Caco-2 (cell line): ENCODE data around the gene C1QC. TPM values are rescaled to one million over a fixed set of nuclear protein-coding genes. Genes with fewer than 3 reads are reported as not detected.
"Not testable (repeated sequence)": the region's sequence is repeated elsewhere in the genome, so short reads cannot be mapped to it uniquely, and the experiment has no call there.

ENCODE experiments used
- BruUV-seq: library from RNA; stranded (reverse); fragments of 400-500 nt; replicated peaks from 2 replicates; lab custom pipeline; 2021; lab: Mats Ljungman, UMichigan
- CTCF ChIA-PET: fragments of 300-600 bp; sonication (Branson Sonifier 250); formaldehyde crosslinking; loops from one replicate; lab custom pipeline; 2022; ENCODE audit warnings: antibody characterized with exemption; lab: Charles Lee
- POLR2A ChIA-PET: fragments of 300-600 bp; sonication (Branson Sonifier 250); formaldehyde crosslinking; loops from one replicate; lab custom pipeline; 2022; ENCODE audit warnings: antibody characterized with exemption; lab: Charles Lee
- DNase-seq, 2 experiments: peaks; one replicate each; pipeline versions ENCODE4 v3.0.0 to v3.0.0-alpha.2; 2020 to 2022
- H3K27me3 ChIP-seq: replicated peaks from 2 replicates; pipeline ENCODE4 v1.6.0; 2011; ENCODE audit warnings: low read length; ENCODE audit not compliant: control insufficient read depth, insufficient read depth
- H3K36me3 ChIP-seq: 2 replicates; pipeline ENCODE4 v1.5.1; 2011; ENCODE audit warnings: low read length; ENCODE audit not compliant: control insufficient read depth, insufficient read depth
- H3K4me1 ChIP-seq: fragments of 250-450 bp; sonication (Bioruptor Pico); 2 replicates; pipeline ENCODE4 v1.5.1; 2020; ENCODE audit warnings: mild to moderate bottlenecking
- H3K4me3 ChIP-seq: 2 replicates; pipeline ENCODE4 v1.5.1; 2011; ENCODE audit warnings: low read depth, mild to moderate bottlenecking, control low read depth, low read length
- H3K9me3 ChIP-seq: fragments of 250-450 bp; sonication (Bioruptor Pico); 2 replicates; pipeline ENCODE4 v1.5.1; 2020; ENCODE audit warnings: mild to moderate bottlenecking, moderate library complexity
- H3K27ac Mint-ChIP-seq: one replicate; pipeline ENCODE4 v1.8.0; 2022; ENCODE audit warnings: mixed read lengths; ENCODE audit not compliant: unreplicated experiment
- H3K27me3 Mint-ChIP-seq: one replicate; pipeline ENCODE4 v1.8.0; 2022; ENCODE audit warnings: mixed read lengths; ENCODE audit not compliant: insufficient read depth, unreplicated experiment
- H3K36me3 Mint-ChIP-seq: one replicate; pipeline ENCODE4 v1.8.0; 2022; ENCODE audit warnings: mild to moderate bottlenecking, mixed read lengths; ENCODE audit not compliant: insufficient read depth, unreplicated experiment
- H3K4me1 Mint-ChIP-seq: one replicate; pipeline ENCODE4 v1.8.0; 2022; ENCODE audit warnings: low read depth, mixed read lengths; ENCODE audit not compliant: unreplicated experiment
- H3K4me3 Mint-ChIP-seq: one replicate; pipeline ENCODE4 v1.8.0; 2022; ENCODE audit warnings: mild to moderate bottlenecking, moderate library complexity, mixed read lengths; ENCODE audit not compliant: unreplicated experiment
- H3K9me3 Mint-ChIP-seq: one replicate; pipeline ENCODE4 v1.8.0; 2022; ENCODE audit warnings: mixed read lengths; ENCODE audit not compliant: unreplicated experiment
- intact Hi-C: fragments of 100-400 bp; cut with micrococcal nuclease; formaldehyde crosslinking; loops from one replicate; pipeline ENCODE4 v1.10.0; 2022; ENCODE audit not compliant: unreplicated experiment
- total RNA-seq: library from RNA; stranded (reverse); gene quantifications from 2 replicates; pipeline ENCODE4 v1.2.3, GENCODE V29; 2022
- TF ChIP-seq, protein P1 (sequence below), 2 experiments: fragments of 200-600 bp in 1 of 2; IDR thresholded peaks; 1 replicate in 1 of 2; 2 replicates in 1 of 2; pipeline versions ENCODE4 v1.5.1 to v1.8.0; 2011 to 2022; ENCODE audit warnings: antibody characterized with exemption in 1 of 2, control low read depth in 1 of 2, inconsistent platforms in 1 of 2, low read depth in 1 of 2, low read length in 1 of 2, mild to moderate bottlenecking in 1 of 2, moderate library complexity in 1 of 2; ENCODE audit not compliant: insufficient read depth in 1 of 2, severe bottlenecking in 1 of 2, unreplicated experiment in 1 of 2

The C1QC gene
- total RNA-seq, 1 experiment from 2014 or later, result not detected

DNA sequence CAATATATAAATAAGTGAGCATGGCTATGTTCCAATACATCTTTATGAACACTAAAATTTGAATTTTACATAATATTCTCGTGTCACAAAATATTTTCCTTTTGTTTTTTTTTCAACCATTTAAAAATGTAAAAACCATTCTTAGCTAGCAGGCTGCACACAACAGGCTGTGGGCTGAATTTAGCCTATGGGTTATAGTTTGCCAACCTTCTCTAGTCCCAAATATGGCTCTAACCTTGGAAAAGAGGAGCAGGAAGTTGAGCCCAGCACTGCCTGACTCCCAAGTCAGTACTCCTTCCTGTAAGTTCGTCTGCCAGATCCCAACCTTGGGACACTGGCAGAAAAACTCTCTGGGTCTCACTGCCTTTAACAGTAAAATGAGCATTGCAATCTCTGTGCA, 23.0 kb downstream of the C1QC start:
- BruUV-seq, result no TSS peak
- Mint-ChIP-seq H3K4me3 (no peak overlapping the region), H3K36me3 (no peaks in the 10 kb centered on the region), H3K27ac (no peak overlapping the region), H3K4me1 (no peaks in the 10 kb centered on the region), H3K27me3 (peaks cover 3% of the 10 kb centered on the region), H3K9me3 (no peaks in the 10 kb centered on the region)
- POLR2A ChIA-PET, result no interaction called here
- Histone ChIP-seq H3K27me3 (no peaks in the 10 kb centered on the region), H3K4me1 (no peaks in the 10 kb centered on the region), H3K9me3 (no peaks in the 10 kb centered on the region), H3K36me3 (no peaks in the 10 kb centered on the region), H3K4me3 (no peak overlapping the region)
- intact Hi-C loops, result no loop called here
- TF ChIP-seq, protein P1, sequence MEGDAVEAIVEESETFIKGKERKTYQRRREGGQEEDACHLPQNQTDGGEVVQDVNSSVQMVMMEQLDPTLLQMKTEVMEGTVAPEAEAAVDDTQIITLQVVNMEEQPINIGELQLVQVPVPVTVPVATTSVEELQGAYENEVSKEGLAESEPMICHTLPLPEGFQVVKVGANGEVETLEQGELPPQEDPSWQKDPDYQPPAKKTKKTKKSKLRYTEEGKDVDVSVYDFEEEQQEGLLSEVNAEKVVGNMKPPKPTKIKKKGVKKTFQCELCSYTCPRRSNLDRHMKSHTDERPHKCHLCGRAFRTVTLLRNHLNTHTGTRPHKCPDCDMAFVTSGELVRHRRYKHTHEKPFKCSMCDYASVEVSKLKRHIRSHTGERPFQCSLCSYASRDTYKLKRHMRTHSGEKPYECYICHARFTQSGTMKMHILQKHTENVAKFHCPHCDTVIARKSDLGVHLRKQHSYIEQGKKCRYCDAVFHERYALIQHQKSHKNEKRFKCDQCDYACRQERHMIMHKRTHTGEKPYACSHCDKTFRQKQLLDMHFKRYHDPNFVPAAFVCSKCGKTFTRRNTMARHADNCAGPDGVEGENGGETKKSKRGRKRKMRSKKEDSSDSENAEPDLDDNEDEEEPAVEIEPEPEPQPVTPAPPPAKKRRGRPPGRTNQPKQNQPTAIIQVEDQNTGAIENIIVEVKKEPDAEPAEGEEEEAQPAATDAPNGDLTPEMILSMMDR (IDR thresholded peaks at IDR 0.05; ENCODE audit: insufficient read depth in 1 of 2, low read depth in 1 of 2, low read length in 1 of 2, severe bottlenecking in 1 of 2, unreplicated experiment in 1 of 2), result no peak
- no peak for DNase-seq
- CTCF ChIA-PET, result no interaction called here

DNA sequence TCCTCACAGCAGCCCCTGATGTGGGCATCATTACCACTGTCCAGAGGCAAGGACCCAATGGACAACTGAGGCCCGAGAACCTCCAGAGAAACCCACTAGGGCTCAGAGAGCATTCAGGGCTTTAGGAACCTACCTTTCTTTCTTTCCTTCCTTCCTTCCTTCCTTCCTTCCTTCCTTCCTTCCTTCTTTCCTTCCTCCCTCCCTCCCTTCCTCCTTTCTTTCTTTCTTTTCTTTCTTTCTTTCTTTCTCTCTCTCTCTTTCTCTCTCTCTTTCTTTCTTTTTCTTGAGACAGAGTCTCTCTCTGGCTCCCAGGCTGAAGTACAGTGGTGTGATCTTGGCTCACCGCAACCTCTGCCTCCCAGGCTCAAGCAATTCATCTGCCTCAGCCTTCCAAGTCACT, 25.4 kb downstream of the C1QC start:
- H3K4me3 ChIP-seq, H3K9me3 Mint-ChIP-seq, H3K36me3 Mint-ChIP-seq, H3K9me3 ChIP-seq, H3K27ac Mint-ChIP-seq, DNase-seq, H3K27me3 ChIP-seq, H3K4me3 Mint-ChIP-seq, POLR2A ChIA-PET, CTCF ChIA-PET, H3K27me3 Mint-ChIP-seq, H3K4me1 Mint-ChIP-seq, intact Hi-C loops, BruUV-seq, H3K36me3 ChIP-seq, H3K4me1 ChIP-seq: not testable (repeated sequence)

DNA sequence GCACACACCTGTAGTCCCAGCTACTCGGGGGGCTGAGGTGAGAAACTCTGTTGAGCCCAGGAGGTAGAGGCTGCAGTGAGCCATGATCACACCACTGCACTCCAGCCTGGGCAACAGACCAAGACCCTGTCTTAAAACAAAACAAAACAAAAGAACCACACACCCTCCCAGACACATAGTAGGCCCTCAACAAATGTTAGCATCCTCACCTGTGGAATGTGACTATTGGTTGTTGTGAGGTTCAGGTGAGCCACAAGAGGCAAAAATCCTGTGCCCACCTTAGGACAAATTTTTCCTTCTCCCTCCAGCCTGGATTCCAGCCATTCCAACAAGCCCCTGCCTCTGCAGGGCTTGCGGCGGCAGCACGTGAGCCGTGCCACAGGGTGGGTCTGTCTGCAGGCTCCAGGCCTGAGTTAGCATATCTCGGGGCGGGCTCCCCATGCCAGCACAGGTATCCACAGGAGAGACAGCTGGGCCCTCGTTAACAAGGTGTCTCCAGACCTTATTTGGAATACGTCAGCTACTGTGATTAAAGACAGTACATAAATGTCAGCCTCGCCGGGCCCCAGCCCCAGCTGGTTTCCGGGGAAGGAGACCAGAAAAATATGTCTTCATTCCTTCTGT, 27.0 kb downstream of the C1QC start:
- Mint-ChIP-seq H3K27ac (no peak overlapping the region), H3K4me1 (no peaks in the 10 kb centered on the region), H3K27me3 (peaks cover 3% of the 10 kb centered on the region), H3K4me3 (no peak overlapping the region), H3K9me3 (no peaks in the 10 kb centered on the region), H3K36me3 (no peaks in the 10 kb centered on the region)
- TF ChIP-seq, protein P1 (IDR thresholded peaks at IDR 0.05; ENCODE audit: insufficient read depth in 1 of 2, low read depth in 1 of 2, low read length in 1 of 2, severe bottlenecking in 1 of 2, unreplicated experiment in 1 of 2), result no peak
- Histone ChIP-seq H3K4me1 (no peaks in the 10 kb centered on the region), H3K4me3 (no peak overlapping the region), H3K36me3 (no peaks in the 10 kb centered on the region), H3K27me3 (no peaks in the 10 kb centered on the region), H3K9me3 (no peaks in the 10 kb centered on the region)
- CTCF ChIA-PET, result interaction anchor here (1.8 kb wide), 1 partner anchor 34 kb away, joined by 3 read pairs; no protein-coding TSS in a partner anchor
- POLR2A ChIA-PET, result no interaction called here
- intact Hi-C loops, result no loop called here
- DNase-seq, result no peak
- BruUV-seq, result no TSS peak
